Measurements from ENCODE around the gene ITM2B.

The ITM2B gene

DNA sequence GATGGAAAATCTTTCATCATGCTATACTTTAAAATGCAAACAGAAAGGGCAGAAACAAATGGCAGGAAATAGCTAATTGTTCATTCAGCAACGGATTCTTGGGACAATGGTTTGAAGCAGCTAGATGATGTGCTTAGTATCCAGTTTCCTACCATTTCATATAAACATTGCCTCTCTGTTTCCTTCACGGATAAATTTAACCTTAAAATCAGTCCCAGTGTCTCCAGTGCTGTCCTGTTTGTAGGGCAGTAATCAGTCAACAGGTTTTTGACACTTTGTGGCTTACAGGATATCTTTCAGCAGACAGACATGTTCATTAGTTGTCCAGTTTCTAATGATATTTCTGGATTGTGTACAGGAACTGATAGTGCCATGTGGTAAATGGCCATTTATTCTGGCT lies 45.8 kb downstream of the ITM2B start:
- DNase-seq (ENCODE audit: extremely low read depth, insufficient read length), result no peak
- Histone ChIP-seq H3K36me3 (ENCODE audit: control insufficient read depth, insufficient read depth, low read length) (no peaks in the 10 kb centered on the region), H3K27me3 (replicated peaks; ENCODE audit: control insufficient read depth, insufficient read depth, low read length) (no peaks in the 10 kb centered on the region), H3K4me3 (replicated peaks; ENCODE audit: low read depth, low read length) (no peak overlapping the region)
- TF ChIP-seq, protein P1, sequence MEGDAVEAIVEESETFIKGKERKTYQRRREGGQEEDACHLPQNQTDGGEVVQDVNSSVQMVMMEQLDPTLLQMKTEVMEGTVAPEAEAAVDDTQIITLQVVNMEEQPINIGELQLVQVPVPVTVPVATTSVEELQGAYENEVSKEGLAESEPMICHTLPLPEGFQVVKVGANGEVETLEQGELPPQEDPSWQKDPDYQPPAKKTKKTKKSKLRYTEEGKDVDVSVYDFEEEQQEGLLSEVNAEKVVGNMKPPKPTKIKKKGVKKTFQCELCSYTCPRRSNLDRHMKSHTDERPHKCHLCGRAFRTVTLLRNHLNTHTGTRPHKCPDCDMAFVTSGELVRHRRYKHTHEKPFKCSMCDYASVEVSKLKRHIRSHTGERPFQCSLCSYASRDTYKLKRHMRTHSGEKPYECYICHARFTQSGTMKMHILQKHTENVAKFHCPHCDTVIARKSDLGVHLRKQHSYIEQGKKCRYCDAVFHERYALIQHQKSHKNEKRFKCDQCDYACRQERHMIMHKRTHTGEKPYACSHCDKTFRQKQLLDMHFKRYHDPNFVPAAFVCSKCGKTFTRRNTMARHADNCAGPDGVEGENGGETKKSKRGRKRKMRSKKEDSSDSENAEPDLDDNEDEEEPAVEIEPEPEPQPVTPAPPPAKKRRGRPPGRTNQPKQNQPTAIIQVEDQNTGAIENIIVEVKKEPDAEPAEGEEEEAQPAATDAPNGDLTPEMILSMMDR (IDR thresholded peaks at IDR 0.05; ENCODE audit: insufficient read depth, low read length, poor library complexity, severe bottlenecking), result no peak

DNA sequence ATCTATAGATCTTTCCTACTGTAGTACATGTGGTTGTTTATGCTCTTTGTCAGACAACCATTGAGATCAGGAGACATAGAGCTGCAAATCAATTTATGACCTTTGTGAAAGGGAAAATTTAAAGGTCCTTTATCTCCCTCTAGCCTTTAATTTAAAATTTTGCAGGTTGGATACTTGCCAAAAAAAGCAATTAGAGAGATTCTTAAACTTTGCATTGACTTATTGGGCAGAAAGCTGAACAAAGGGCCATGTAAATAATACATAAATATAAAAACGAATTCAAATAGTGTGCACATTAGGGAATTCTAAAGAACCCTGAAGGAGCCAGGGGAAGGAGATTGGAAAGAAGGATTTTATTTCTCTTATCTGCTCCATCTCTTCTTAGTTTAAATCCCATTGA lies 48.5 kb downstream of the ITM2B start:
- no peaks in the 10 kb centered on the region for H3K36me3 ChIP-seq (ENCODE audit: control insufficient read depth, insufficient read depth, low read length)
- TF ChIP-seq, protein P1 (IDR thresholded peaks at IDR 0.05; ENCODE audit: insufficient read depth, low read length, poor library complexity, severe bottlenecking), result no peak
- no peaks in the 10 kb centered on the region for H3K27me3 ChIP-seq (replicated peaks; ENCODE audit: control insufficient read depth, insufficient read depth, low read length)
- no peak for DNase-seq (ENCODE audit: extremely low read depth, insufficient read length)
- H3K4me3 ChIP-seq (replicated peaks; ENCODE audit: low read depth, low read length), result no peak overlapping the region

DNA sequence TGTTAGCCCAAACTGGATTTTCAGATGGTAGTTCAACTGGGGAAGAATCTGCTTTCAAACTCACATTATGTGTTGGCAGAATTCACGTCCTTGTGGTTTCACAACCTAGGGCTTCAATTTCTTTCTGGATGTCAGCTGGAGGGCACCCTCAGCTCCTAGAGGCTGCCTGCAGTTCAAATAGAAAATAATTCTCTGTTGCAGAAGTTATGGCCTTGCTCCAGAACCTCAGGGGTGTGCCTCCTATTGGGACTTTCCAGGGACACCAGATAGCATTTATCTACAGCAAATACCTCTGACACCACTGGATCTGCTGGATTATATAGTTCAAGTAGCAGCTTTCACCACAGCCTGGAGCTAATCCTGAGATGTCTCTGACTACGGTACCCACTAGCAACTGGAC lies 58.7 kb downstream of the ITM2B start:
- DNase-seq (ENCODE audit: extremely low read depth, insufficient read length), result no peak

DNA sequence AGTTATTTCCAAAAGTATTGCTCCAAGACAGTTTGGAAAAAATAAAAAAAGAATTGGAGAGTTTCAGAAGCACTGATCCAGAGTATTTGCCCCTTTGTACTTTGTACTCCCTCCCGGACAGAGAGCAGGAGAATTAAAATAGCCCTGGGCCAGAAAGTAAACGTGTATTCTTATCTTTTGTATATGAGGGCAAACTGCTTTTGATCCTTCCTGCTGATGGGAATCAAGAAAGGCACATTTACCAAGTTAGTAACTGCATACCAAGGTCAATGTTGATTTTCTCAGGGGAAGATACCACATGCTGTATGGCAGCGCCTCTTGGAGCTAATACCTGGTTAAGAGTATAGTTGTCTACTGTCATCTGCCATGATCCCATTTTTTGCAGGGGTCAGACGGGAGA lies 59.6 kb downstream of the ITM2B start:
- DNase-seq (ENCODE audit: extremely low read depth, insufficient read length), result no peak
- Histone ChIP-seq H3K27me3 (replicated peaks; ENCODE audit: control insufficient read depth, insufficient read depth, low read length) (no peaks in the 10 kb centered on the region; the same call in 1 of the 2 replicates), H3K36me3 (ENCODE audit: control insufficient read depth, insufficient read depth, low read length) (no peaks in the 10 kb centered on the region), H3K4me3 (replicated peaks; ENCODE audit: low read depth, low read length) (no peak overlapping the region)
- TF ChIP-seq, protein P1 (IDR thresholded peaks at IDR 0.05; ENCODE audit: insufficient read depth, low read length, poor library complexity, severe bottlenecking), result no peak

More for the DNA sequence above, 58.7 kb downstream of the ITM2B start:
- H3K36me3 ChIP-seq (ENCODE audit: control insufficient read depth, insufficient read depth, low read length), result no peaks in the 10 kb centered on the region
- TF ChIP-seq, protein P1 (IDR thresholded peaks at IDR 0.05; ENCODE audit: insufficient read depth, low read length, poor library complexity, severe bottlenecking), result no peak
- H3K4me3 ChIP-seq (replicated peaks; ENCODE audit: low read depth, low read length), result no peak overlapping the region
- no peaks in the 10 kb centered on the region; the same call in 1 of the 2 replicates for H3K27me3 ChIP-seq (replicated peaks; ENCODE audit: control insufficient read depth, insufficient read depth, low read length)

DNA sequence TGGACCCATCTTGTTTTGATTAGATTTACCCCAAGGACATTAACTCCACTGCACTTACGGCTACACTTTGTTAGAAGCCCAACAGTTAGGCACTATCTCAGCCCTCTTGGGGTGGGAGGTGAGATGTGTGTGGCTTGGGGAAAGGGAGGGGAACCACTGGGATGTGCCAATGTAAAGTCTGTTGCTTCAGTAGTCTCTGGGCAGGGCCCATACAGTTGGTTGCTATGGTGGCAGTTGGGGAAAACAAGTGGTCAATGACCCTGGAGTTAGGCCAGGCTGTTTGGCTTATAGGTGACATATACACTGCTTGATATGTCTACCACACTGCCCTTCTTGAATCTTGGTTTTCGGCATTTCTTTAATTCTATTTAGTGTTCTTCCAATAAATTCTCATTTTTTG lies 61.6 kb downstream of the ITM2B start:
- H3K36me3 ChIP-seq (ENCODE audit: control insufficient read depth, insufficient read depth, low read length), result no peaks in the 10 kb centered on the region
- no peak overlapping the region for H3K4me3 ChIP-seq (replicated peaks; ENCODE audit: low read depth, low read length)
- TF ChIP-seq, protein P1 (IDR thresholded peaks at IDR 0.05; ENCODE audit: insufficient read depth, low read length, poor library complexity, severe bottlenecking), result no peak
- DNase-seq (ENCODE audit: extremely low read depth, insufficient read length), result no peak
- H3K27me3 ChIP-seq (replicated peaks; ENCODE audit: control insufficient read depth, insufficient read depth, low read length), result no peaks in the 10 kb centered on the region; the same call in 1 of the 2 replicates

DNA sequence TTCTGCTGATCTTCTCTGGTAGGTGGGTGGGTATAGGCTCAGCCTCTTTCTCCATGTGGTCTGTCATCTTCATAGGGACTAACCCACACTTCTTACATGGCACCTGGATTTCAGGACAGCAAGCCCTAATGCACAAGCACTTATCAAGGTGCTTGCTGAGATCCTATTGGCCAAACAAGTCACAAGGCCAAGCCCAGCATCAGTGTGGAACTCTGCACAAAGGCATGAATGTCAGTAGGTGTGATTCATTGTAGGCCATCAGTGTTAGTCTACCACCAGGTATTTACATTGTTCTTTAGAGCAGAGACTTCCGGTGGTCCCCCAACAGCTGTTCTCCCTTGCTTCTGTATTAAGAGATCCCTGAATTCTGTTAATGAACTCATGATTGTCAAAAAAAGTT lies 62.3 kb downstream of the ITM2B start:
- no peak for DNase-seq (ENCODE audit: extremely low read depth, insufficient read length)
- Histone ChIP-seq H3K4me3 (replicated peaks; ENCODE audit: low read depth, low read length) (no peak overlapping the region), H3K36me3 (ENCODE audit: control insufficient read depth, insufficient read depth, low read length) (no peaks in the 10 kb centered on the region), H3K27me3 (replicated peaks; ENCODE audit: control insufficient read depth, insufficient read depth, low read length) (no peaks in the 10 kb centered on the region; the same call in 1 of the 2 replicates)
- TF ChIP-seq, protein P1 (IDR thresholded peaks at IDR 0.05; ENCODE audit: insufficient read depth, low read length, poor library complexity, severe bottlenecking), result no peak
